Keratinocyte (primary cell): ENCODE data around the gene ZNF426. TPM values are rescaled to one million over a fixed set of nuclear protein-coding genes. Genes with fewer than 3 reads are reported as not detected.

ENCODE experiments used
- DNase-seq: peaks from one replicate; pipeline ENCODE4 v3.0.0-alpha.2; 2011; ENCODE audit warnings: low read depth, missing footprints, low spot score
- FAIRE-seq: peaks from 2 replicates; lab custom pipeline; 2011; peaks lifted over from hg19 to GRCh38; lab: Jason Lieb, UNC
- H2AFZ ChIP-seq: 2 replicates; pipeline ENCODE4 v1.6.0; 2012; ENCODE audit warnings: low read length, control low read depth, inconsistent platforms; ENCODE audit not compliant: control insufficient read depth
- H3K27ac ChIP-seq: 2 replicates; pipeline ENCODE4 v1.5.1; 2011; ENCODE audit warnings: low read length; ENCODE audit not compliant: control insufficient read depth, insufficient read depth
- H3K27me3 ChIP-seq: 3 replicates; pipeline ENCODE4 v1.6.0; 2011; ENCODE audit warnings: low read length; ENCODE audit not compliant: control insufficient read depth, insufficient read depth; ENCODE audit errors: extremely low read depth
- H3K36me3 ChIP-seq, 2 experiments: 2 replicates in 1 of 2; 3 replicates in 1 of 2; pipeline ENCODE4 v1.5.1; 2011; ENCODE audit warnings: low read length in 2 of 2, mild to moderate bottlenecking in 1 of 2; ENCODE audit not compliant: control insufficient read depth in 2 of 2, insufficient read depth in 2 of 2; ENCODE audit errors: extremely low read depth in 1 of 2
- H3K4me1 ChIP-seq: 3 replicates; pipeline ENCODE4 v1.5.1; 2011; ENCODE audit warnings: low read length; ENCODE audit not compliant: control insufficient read depth, insufficient read depth; ENCODE audit errors: extremely low read depth
- H3K4me2 ChIP-seq: 3 replicates; pipeline ENCODE4 v1.6.0; 2011; ENCODE audit warnings: low read depth, low read length; ENCODE audit not compliant: control insufficient read depth, insufficient read depth; ENCODE audit errors: extremely low read depth
- H3K4me3 ChIP-seq, 3 experiments: fragments of 200-600 bp in 1 of 3; sonication (generic) in 1 of 3; 2 replicates in 2 of 3; 3 replicates in 1 of 3; pipeline ENCODE4 v1.5.1; 2011 to 2016; ENCODE audit warnings: low read length in 3 of 3, mild to moderate bottlenecking in 3 of 3, control low read depth in 2 of 3, inconsistent platforms in 1 of 3, low read depth in 1 of 3, mixed read lengths in 1 of 3, mixed run types in 1 of 3, moderate library complexity in 1 of 3; ENCODE audit not compliant: control insufficient read depth in 2 of 3, insufficient read depth in 2 of 3; ENCODE audit errors: extremely low read depth in 1 of 3
- H3K79me2 ChIP-seq: 2 replicates; pipeline ENCODE4 v1.6.0; 2012; ENCODE audit warnings: low read length; ENCODE audit not compliant: control insufficient read depth, insufficient read depth
- H3K9ac ChIP-seq: 3 replicates; pipeline ENCODE4 v1.6.0; 2011; ENCODE audit warnings: low read length; ENCODE audit not compliant: control insufficient read depth, insufficient read depth; ENCODE audit errors: extremely low read depth
- H3K9me1 ChIP-seq: 3 replicates; pipeline ENCODE4 v1.6.0; 2011; ENCODE audit warnings: low read length; ENCODE audit not compliant: control insufficient read depth, insufficient read depth; ENCODE audit errors: extremely low read depth
- H3K9me3 ChIP-seq: 2 replicates; pipeline ENCODE4 v1.5.1; 2012; ENCODE audit warnings: low read depth, low read length; ENCODE audit not compliant: control insufficient read depth
- H4K20me1 ChIP-seq: 3 replicates; pipeline ENCODE4 v1.6.0; 2011; ENCODE audit warnings: low read length; ENCODE audit not compliant: control insufficient read depth, insufficient read depth; ENCODE audit errors: extremely low read depth
- CTCF ChIP-seq, 3 experiments: IDR thresholded peaks in 1 of 3; conservative IDR thresholded peaks in 1 of 3; optimal IDR thresholded peaks in 1 of 3; 2 replicates in 2 of 3; 3 replicates in 1 of 3; pipeline versions ENCODE3 to v1.5.1; 2011; ENCODE audit warnings: low read length in 3 of 3, mild to moderate bottlenecking in 3 of 3, moderate library complexity in 2 of 3, control low read depth in 1 of 3, inconsistent platforms in 1 of 3; ENCODE audit not compliant: insufficient read depth in 2 of 3; ENCODE audit errors: extremely low read depth in 1 of 3
- EZH2 ChIP-seq: IDR thresholded peaks from one replicate; pipeline ENCODE4 v1.6.1; 2012; ENCODE audit warnings: inconsistent platforms, mild to moderate bottlenecking, low read length, moderate library complexity
- dilution Hi-C: fragments of 300-500 bp; cut with MboI; formaldehyde crosslinking; loops from one replicate; pipeline ENCODE4 v1.7.0; 2020; ENCODE audit warnings: low sequenced_read_pairs; ENCODE audit not compliant: extremely low pct_ligation_motif_present
- polyA plus RNA-seq, 5 experiments: library from polyadenylated mRNA; depleted of rRNA in 3 of 5; stranded (reverse) in 3 of 5; stranded (forward) in 1 of 5; unstranded in 1 of 5; fragments of >200 nt; gene quantifications; 1 replicate in 1 of 5; 2 replicates in 3 of 5; 3 replicates in 1 of 5; pipeline versions ENCODE4 v1.2.1 to v1.2.3, GENCODE V29; 2011 to 2012; ENCODE audit warnings: missing spikeins in 2 of 5, low read depth in 1 of 5, low replicate concordance in 1 of 5

The ZNF426 gene
- polyA plus RNA-seq, 1 donor (not counting 4 experiments of a cell fraction or from before 2014, with no cell fraction given) = 12.1 TPM

DNA sequence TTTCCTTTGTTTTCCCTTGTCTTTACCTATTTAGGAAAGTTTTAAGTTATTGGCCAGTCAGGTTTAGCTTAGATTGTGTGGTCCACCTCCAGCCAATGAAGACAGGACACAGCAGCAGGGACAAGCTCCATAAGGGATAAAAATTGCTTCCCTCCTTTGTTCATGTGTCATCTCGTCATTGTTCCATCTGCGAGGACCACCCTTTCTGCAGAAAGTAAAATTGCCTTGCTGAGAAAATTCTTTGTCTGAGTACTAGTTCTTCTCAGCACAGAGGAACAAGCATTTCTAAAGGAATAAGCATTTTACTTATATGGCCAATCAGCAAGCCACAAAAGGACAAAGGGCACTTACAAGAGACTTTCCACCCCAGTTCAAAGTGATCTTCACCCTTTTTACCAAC lies 51.4 kb downstream of the ZNF426 start:
- Histone ChIP-seq H4K20me1 (no peaks in the 10 kb centered on the region), H3K4me2 (no peak overlapping the region), H3K27ac (no peak overlapping the region), H3K9ac (no peak overlapping the region), H3K9me3 (peaks cover 2% of the 10 kb centered on the region), H3K9me1 (no peaks in the 10 kb centered on the region), H2AFZ (no peak overlapping the region), H3K4me1 (no peaks in the 10 kb centered on the region), H3K27me3 (no peaks in the 10 kb centered on the region), H3K79me2 (no peaks in the 10 kb centered on the region), H3K36me3 (no peaks in the 10 kb centered on the region), H3K4me3 (no peak overlapping the region)
- FAIRE-seq = no peak
- dilution Hi-C loops = no loop called here
- TF ChIP-seq EZH2 (no peak), CTCF (optimal IDR thresholded peaks at IDR 0.05 in 1 of 3, IDR thresholded peaks at IDR 0.05 in 1 of 3, conservative IDR thresholded peaks at IDR 0.05 in 1 of 3; ENCODE audit: extremely low read depth in 1 of 3, insufficient read depth in 2 of 3, low read length in 3 of 3) (no peak)
- no peak for DNase-seq

DNA sequence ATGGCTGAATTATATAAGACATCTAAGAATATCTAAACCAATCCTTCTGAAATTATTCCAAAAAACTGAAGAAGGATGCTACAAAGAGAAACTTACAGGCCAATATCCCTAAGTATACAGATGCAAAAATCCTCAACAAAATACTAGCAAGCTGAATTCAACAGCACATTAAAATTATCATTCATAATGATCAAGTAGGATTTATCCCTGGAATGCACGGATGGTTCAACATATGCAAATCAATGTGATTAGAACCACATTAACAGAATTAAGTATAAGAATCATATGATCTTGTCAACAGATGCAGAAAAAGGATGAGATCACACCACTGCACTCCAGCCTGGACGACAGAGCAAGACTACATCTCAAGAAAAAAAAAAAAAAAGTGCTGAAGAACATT lies 53.3 kb downstream of the ZNF426 start:
- Histone ChIP-seq H3K9ac (no peak overlapping the region), H2AFZ (no peak overlapping the region), H3K9me3 (peaks cover 2% of the 10 kb centered on the region), H3K4me3 (no peak overlapping the region), H3K27ac (no peak overlapping the region), H3K36me3 (no peaks in the 10 kb centered on the region), H4K20me1 (no peaks in the 10 kb centered on the region), H3K79me2 (no peaks in the 10 kb centered on the region), H3K9me1 (no peaks in the 10 kb centered on the region), H3K4me1 (no peaks in the 10 kb centered on the region), H3K4me2 (no peak overlapping the region), H3K27me3 (no peaks in the 10 kb centered on the region)
- DNase-seq (no peak), FAIRE-seq (no peak)
- dilution Hi-C loops = no loop called here
- no peak for TF ChIP-seq EZH2
- no peak for TF ChIP-seq CTCF (optimal IDR thresholded peaks at IDR 0.05 in 1 of 3, IDR thresholded peaks at IDR 0.05 in 1 of 3, conservative IDR thresholded peaks at IDR 0.05 in 1 of 3; ENCODE audit: extremely low read depth in 1 of 3, insufficient read depth in 2 of 3, low read length in 3 of 3)
